Activated CD8-positive, alpha-beta memory T cell treated with anti-CD3 and anti-CD28 coated beads for 48 hours (primary cell): ENCODE data around the gene CCDC85B.
A peak's percentile ranks its signal among the peaks of the same experiment; 100 is the strongest.

Experiments
- DNase-seq, 3 experiments: peaks; one replicate each; pipeline ENCODE4 v3.0.0-alpha.2; 2020; ENCODE audit warnings: low read depth in 2 of 3, low spot score in 2 of 3

CCDC85B gene

GRCh38 chr11:65903715-65904114, 13.2 kb downstream of the CCDC85B start:
- DNase-seq = no peak

GRCh38 chr11:65906602-65907001, 16.1 kb downstream of the CCDC85B start:
- no peak for DNase-seq

- no peak for DNase-seq
Measured at GRCh38 chr11:65907878-65908277, 17.4 kb downstream of the CCDC85B start.

- DNase-seq = no peak
Measured at GRCh38 chr11:65911682-65912568, 21.5 kb downstream of the CCDC85B start.

- no peak for DNase-seq
Measured at GRCh38 chr11:65912845-65913244, 22.4 kb downstream of the CCDC85B start.

DNA sequence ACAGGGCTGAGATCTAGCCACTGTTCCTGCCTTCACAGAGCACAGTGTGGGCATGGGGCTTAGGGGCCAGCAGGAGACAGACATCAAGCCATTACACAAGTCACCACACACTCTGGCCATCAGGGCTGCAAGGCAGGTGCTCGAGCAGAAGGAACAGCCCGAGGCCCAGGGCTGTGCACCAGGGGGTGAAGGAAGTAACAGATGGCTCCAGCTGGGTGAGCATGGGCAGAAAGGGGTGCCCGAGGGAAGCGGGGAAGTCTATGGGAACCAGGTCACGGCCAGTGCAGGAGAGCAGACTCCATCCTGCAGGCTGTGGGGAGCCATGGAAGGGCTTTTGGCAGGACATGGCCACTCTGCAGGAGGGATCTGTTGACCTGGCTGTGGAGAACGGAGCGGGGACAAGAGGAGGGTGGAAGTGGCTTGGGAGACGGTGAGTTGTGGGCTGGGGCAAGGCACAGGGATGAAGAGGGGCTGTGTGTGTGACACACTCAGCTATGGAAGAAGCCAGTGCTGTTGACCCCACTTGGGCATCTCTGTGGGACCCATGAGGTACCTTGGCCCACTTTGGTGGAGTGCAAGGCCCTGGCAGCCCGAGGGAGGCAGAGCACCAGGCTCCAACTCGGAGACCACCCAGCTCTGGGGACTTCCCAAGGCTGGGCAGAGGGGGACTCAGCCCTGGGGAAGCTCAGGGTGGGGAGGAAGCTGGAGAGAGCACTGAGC, 24.8 kb downstream of the CCDC85B start:
- no peak for DNase-seq

DNA sequence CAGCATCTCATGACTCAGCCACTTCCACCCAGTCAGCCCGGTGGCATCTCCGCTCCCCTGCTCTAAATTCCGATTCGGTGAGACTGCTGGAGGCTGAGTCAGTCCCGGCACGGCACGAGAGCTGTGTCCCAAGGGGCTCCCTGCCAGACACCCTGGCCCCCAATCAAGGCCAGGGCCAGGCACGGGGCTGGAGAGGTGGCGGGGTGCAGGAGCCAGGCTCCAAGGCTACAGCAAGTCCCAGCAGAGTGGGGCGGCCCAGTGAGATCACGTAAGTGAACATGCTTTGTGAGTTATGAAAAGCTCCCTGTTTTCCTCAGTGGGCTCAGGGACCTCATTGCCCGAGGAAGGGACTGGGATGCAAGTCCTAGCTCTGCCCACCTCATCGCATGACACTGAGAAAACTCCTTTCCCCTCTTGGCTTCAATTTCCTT, 25.4 kb downstream of the CCDC85B start:
- no peak for DNase-seq

DNA sequence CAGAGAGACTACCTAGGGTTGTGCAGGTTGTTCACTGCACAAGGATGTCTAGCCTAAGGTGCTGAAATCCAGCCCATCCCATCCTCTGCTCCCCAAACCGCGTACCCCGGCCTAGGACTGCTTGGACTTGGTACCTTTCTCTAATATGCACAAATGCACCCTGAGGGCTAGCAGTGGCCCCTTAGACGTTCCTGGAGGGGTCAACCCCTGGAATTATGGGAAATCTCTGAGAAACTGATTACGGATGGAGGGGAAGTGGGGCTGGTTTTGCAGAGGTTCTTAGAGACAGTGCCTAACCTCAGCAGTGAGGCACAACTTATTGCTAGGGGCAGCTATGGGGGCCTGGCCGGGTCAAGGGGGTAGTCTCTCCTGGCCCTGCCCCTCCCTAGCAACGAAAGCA, 25.9 kb downstream of the CCDC85B start:
- DNase-seq = no peak

- DNase-seq = no peak
Measured at GRCh38 chr11:65917077-65917433, 26.6 kb downstream of the CCDC85B start.

GRCh38 chr11:65917434-65918210, 27.1 kb downstream of the CCDC85B start:
- no peak for DNase-seq

- DNase-seq = peak in 1 of 3 experiments; percentile 19
Measured at GRCh38 chr11:65918211-65919140, 28.0 kb downstream of the CCDC85B start, which contains the start of gene C11orf68. C11orf68 (minus strand) TSS chr11:65919062; CDS start chr11:65919031, 31 bp downstream.

- peak; percentile 98 to 99 (median 99) for DNase-seq
Measured at GRCh38 chr11:65919141-65919572, 28.7 kb downstream of the CCDC85B start, which contains the start of gene DRAP1. DRAP1 (plus strand) TSS chr11:65919426; CDS start chr11:65919502, 76 bp downstream.

GRCh38 chr11:65919573-65920371, 29.3 kb downstream of the CCDC85B start:
- DNase-seq = no peak

GRCh38 chr11:65920372-65920802, 29.9 kb downstream of the CCDC85B start:
- DNase-seq = no peak

- DNase-seq = no peak
Measured at GRCh38 chr11:65921033-65921555, 30.6 kb downstream of the CCDC85B start.

GRCh38 chr11:65921876-65922275, 31.4 kb downstream of the CCDC85B start:
- DNase-seq = no peak

GRCh38 chr11:65922565-65922964, 32.1 kb downstream of the CCDC85B start:
- DNase-seq = no peak

DNA sequence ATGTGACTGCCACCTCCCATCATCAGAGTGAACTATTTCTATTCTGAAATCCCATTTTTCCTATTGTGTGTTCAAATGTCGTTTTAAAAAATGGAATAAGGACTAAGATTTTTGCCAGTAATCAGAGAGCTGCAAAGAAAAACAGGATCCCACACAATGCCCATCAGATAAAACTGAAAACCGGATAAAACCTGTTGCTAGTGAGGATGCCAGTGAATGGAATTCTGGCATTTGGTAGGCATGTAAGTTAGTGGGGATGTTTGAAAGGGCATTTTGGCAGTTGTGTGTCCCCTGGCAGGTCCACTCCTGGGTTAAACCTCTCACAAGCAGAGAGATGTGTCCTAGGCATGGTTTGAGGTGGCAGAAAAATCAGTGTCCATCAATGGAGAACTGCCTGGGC, 34.9 kb downstream of the CCDC85B start:
- DNase-seq = no peak

DNA sequence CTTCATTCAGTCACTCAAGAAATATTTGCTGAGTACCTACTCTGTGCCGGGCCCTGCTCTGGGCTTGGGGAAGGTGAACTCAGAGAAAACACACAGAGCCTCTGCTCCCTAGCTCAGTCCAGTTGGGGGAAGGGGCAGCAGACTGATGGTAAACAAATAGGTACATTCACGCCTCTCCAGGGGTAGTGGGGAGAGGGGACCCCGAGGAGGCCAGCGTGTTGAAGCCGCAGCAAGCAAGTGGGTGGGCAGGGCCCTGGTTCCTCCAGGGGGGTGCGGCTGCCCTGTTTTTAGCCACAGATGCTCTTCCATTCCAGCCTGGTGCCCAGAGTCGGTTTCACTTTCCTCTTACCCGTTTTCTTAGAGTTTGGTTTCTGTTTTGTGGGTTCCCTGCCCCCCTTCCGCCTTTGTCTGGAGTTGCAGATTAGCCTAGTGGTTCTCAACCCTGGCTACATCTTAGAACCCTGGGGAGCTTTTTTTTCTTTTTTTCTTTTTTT, 37.5 kb downstream of the CCDC85B start:
- peak; percentile 35 to 41 (median 38) for DNase-seq
